ENCODE results near the gene MS4A13. TPM values are rescaled to one million over a fixed set of nuclear protein-coding genes. Genes with fewer than 3 reads are reported as not detected.

MS4A13 gene
- total RNA-seq, 1 experiment from 2014 or later: not detected

DNA sequence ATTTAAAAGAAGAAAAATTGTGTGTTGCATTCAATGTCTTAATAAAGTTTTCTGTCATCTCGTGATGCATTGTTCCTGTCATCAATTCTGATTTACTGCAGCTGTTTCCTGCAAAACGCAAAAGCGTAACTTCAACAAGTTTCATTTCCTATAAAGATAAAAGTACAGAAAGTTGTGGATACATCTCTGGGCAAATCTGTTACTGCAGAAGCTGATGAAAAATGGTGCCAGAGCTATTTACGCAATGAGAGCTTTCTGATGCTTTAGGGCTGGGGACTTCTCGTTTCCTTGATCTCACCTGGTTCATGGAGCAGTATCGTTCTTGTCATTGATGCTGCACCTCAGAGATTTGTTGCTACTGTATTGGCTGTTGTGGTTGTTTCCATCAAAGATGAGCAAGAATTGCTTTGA is 38.2 kb upstream of the MS4A13 start:
- Histone ChIP-seq H2BK20ac (ENCODE audit: low read depth, low read length, poor library complexity, severe bottlenecking) (no peak overlapping the region), H2AK5ac (ENCODE audit: insufficient read length, low read length) (no peak overlapping the region), H3K23ac (ENCODE audit: insufficient read length, low read depth, low read length) (no peak overlapping the region), H3K27me3 (ENCODE audit: insufficient read depth, low read length) (no peaks in the 10 kb centered on the region), H3K23me2 (ENCODE audit: insufficient read length, low read depth, low read length, poor library complexity, severe bottlenecking) (no peaks in the 10 kb centered on the region), H4K8ac (replicated peaks; ENCODE audit: insufficient read length, low read depth, low read length) (no peak overlapping the region), H3T11ph (ENCODE audit: low read length) (no peak overlapping the region), H4K20me1 (ENCODE audit: control insufficient read depth, insufficient read depth, insufficient read length) (no peaks in the 10 kb centered on the region), H2BK120ac (ENCODE audit: low read depth, low read length, poor library complexity, severe bottlenecking) (no peak overlapping the region), H3K79me2 (ENCODE audit: insufficient read depth, low read length) (no peaks in the 10 kb centered on the region), H2BK12ac (ENCODE audit: insufficient read length, low read depth, low read length) (no peak overlapping the region), H3K27ac (ENCODE audit: insufficient read length, low read depth, low read length) (no peak overlapping the region), H2BK5ac (ENCODE audit: insufficient read length, low read length) (no peak overlapping the region), H3K4me1 (ENCODE audit: insufficient read depth, low read length) (no peaks in the 10 kb centered on the region), H3K14ac (ENCODE audit: insufficient read depth, low read length) (no peak overlapping the region), H4K5ac (ENCODE audit: insufficient read length, low read depth, low read length) (no peak overlapping the region), H3K4ac (ENCODE audit: low read depth, low read length) (no peak overlapping the region), H3K4me2 (ENCODE audit: insufficient read depth, insufficient read length, low read length) (no peak overlapping the region), H4K91ac (ENCODE audit: insufficient read length, low read depth, low read length) (no peak overlapping the region), H3K9me3 (ENCODE audit: control insufficient read depth, low read depth, low read length) (no peaks in the 10 kb centered on the region), H3K56ac (ENCODE audit: insufficient read length, low read depth, low read length) (no peak overlapping the region), H3K9ac (ENCODE audit: extremely low read depth, insufficient read length, low read length) (no peak overlapping the region), H2BK15ac (ENCODE audit: low read depth, low read length) (no peak overlapping the region), H2AFZ (ENCODE audit: low read length) (no peak overlapping the region), H3K79me1 (ENCODE audit: insufficient read depth, low read depth, low read length, poor library complexity, severe bottlenecking) (no peaks in the 10 kb centered on the region), H3K18ac (ENCODE audit: insufficient read length, low read depth, low read length) (no peak overlapping the region)
- Mint-ChIP-seq H3K27ac (no peak overlapping the region), H3K36me3 (ENCODE audit: insufficient read depth in 1 of 3, low read depth in 3 of 3) (peaks cover 0 to 1% (median 0%) of the 10 kb centered on the region in 3 experiments; a peak in 1 of 7 replicates), H3K27me3 (ENCODE audit: low read depth) (no peaks in the 10 kb centered on the region; the same call in 1 of the 2 replicates), H3K4me1 (no peaks in the 10 kb centered on the region), H3K9me3 (peaks cover 2 to 3% of the 10 kb centered on the region in 2 experiments; a peak in 3 of 5 replicates), H3K4me3 (no peak overlapping the region)
- WGBS (ENCODE audit: extremely low coverage, insufficient read length, low lambda C conversion rate): no CpG with 5 or more reads among the region's 6 CpGs
- TF ChIP-seq, protein P1, sequence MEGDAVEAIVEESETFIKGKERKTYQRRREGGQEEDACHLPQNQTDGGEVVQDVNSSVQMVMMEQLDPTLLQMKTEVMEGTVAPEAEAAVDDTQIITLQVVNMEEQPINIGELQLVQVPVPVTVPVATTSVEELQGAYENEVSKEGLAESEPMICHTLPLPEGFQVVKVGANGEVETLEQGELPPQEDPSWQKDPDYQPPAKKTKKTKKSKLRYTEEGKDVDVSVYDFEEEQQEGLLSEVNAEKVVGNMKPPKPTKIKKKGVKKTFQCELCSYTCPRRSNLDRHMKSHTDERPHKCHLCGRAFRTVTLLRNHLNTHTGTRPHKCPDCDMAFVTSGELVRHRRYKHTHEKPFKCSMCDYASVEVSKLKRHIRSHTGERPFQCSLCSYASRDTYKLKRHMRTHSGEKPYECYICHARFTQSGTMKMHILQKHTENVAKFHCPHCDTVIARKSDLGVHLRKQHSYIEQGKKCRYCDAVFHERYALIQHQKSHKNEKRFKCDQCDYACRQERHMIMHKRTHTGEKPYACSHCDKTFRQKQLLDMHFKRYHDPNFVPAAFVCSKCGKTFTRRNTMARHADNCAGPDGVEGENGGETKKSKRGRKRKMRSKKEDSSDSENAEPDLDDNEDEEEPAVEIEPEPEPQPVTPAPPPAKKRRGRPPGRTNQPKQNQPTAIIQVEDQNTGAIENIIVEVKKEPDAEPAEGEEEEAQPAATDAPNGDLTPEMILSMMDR (conservative IDR thresholded peaks at IDR 0.05): no peak
- DNase-seq: no peak
